PFSK-1 (cell line): ENCODE results near the gene ATCAY.

Source experiments
- POLR2AphosphoS5 ChIP-seq: IDR thresholded peaks from 2 replicates; pipeline ENCODE4 v1.6.1; 2012; ENCODE audit warnings: low read depth, mild to moderate bottlenecking, control low read depth, low read length, moderate library complexity
- SIN3A ChIP-seq: IDR thresholded peaks from 2 replicates; pipeline ENCODE4 v1.6.1; 2012; ENCODE audit warnings: mild to moderate bottlenecking, low read length, moderate library complexity, borderline replicate concordance; ENCODE audit not compliant: insufficient read depth
- TF ChIP-seq, protein P1 (sequence below), 2 experiments: IDR thresholded peaks; 2 replicates each; pipeline versions ENCODE4 v1.6.1 to v1.8.0; 2011 to 2012; ENCODE audit warnings: low read depth in 2 of 2, low read length in 2 of 2, control low read depth in 1 of 2, inconsistent platforms in 1 of 2, mild to moderate bottlenecking in 1 of 2, moderate library complexity in 1 of 2; ENCODE audit not compliant: insufficient read depth in 1 of 2

DNA sequence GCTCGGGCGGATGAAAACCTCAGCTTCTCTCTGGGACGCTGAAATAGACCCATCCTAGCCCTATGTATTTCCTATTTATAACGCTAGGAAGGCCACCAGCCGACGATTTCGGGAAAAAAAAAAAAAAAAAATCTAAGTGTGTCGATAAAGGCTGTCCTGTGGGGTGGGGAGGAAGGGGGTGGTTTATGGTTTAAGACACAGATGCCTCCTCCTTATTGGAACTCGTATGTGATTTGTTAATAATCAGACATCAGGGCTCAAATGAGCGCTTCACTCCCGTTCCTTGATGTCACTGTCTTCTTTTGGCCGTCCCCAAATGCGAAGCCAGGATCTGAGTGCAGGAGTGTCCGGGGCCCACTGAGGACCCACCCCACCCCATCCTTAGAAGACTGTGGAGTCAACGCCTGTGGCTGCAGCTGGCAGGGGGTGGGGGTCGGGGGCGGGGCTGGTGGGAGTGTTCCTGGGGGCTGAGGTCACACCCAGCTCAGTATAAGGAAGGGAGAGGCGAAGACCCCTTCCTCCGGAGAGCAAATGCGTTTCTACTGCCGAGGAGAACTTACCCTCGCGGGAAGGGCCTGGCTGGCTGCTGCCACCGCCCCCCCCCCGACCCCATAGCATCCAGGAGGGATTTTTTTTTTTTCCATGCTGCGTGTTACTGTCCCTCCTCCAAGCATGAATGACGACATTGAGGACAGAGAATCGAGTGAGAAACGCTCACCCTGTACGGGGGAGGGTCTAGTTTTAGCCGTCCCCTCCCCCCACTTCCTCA is 971 bp downstream of the ATCAY start:
- no peak for TF ChIP-seq POLR2AphosphoS5
- TF ChIP-seq, protein P1, sequence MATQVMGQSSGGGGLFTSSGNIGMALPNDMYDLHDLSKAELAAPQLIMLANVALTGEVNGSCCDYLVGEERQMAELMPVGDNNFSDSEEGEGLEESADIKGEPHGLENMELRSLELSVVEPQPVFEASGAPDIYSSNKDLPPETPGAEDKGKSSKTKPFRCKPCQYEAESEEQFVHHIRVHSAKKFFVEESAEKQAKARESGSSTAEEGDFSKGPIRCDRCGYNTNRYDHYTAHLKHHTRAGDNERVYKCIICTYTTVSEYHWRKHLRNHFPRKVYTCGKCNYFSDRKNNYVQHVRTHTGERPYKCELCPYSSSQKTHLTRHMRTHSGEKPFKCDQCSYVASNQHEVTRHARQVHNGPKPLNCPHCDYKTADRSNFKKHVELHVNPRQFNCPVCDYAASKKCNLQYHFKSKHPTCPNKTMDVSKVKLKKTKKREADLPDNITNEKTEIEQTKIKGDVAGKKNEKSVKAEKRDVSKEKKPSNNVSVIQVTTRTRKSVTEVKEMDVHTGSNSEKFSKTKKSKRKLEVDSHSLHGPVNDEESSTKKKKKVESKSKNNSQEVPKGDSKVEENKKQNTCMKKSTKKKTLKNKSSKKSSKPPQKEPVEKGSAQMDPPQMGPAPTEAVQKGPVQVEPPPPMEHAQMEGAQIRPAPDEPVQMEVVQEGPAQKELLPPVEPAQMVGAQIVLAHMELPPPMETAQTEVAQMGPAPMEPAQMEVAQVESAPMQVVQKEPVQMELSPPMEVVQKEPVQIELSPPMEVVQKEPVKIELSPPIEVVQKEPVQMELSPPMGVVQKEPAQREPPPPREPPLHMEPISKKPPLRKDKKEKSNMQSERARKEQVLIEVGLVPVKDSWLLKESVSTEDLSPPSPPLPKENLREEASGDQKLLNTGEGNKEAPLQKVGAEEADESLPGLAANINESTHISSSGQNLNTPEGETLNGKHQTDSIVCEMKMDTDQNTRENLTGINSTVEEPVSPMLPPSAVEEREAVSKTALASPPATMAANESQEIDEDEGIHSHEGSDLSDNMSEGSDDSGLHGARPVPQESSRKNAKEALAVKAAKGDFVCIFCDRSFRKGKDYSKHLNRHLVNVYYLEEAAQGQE (IDR thresholded peaks at IDR 0.05; ENCODE audit: insufficient read depth in 1 of 2, low read depth in 2 of 2, low read length in 2 of 2): no peak
- no peak for TF ChIP-seq SIN3A
